ENCODE results near the gene BCAS3. TPM values are rescaled to one million over a fixed set of nuclear protein-coding genes. Genes with fewer than 3 reads are reported as not detected.

The BCAS3 gene
- total RNA-seq, 4 donors from 2014 or later: 18.2 to 60.6 (median 23.4) TPM

DNA sequence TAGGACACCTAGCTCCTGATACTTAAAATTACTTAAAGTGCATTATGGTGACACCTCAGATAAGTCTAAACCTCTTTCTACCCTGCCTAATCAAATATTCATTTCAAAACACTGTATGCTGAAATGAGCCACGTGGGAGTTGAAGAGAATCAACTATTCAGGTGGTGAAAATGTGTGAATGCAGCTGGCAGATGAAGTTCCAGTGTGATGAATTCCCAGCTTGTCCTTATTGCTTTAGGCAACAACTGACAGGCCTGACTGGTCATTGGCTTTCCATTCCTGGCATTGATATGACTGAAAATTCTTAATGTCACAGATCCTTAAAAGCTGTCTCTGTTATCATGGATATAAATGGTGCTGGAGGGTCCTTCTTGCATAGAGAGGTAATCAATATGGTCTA is 420.1 kb downstream of the BCAS3 start:
- H3K36me3 ChIP-seq: no peaks in the 10 kb centered on the region
- H3K27ac ChIP-seq: no peak overlapping the region
- peaks cover 0 to 9% of the 10 kb centered on the region in 2 donors for H3K4me1 ChIP-seq
- no peak for ATAC-seq
- H3K4me3 ChIP-seq: no peak overlapping the region
- no peaks in the 10 kb centered on the region for H3K27me3 ChIP-seq
- DNase-seq: no peak
- in situ Hi-C loops (cut with MboI; ENCODE audit: low sequenced_read_pairs in 4 of 4) (loop anchor here in 1 of 4 donors (10.0 kb wide), 1 partner anchor 47 kb away; no protein-coding TSS in a partner anchor), intact Hi-C loops (cut with DNase I; ENCODE audit: low total_unique reads) (no loop called here)
- TF ChIP-seq POLR2A (IDR thresholded peaks at IDR 0.05): no peak
- no peak for TF ChIP-seq CTCF (IDR thresholded peaks at IDR 0.05 in 4 of 5, conservative IDR thresholded peaks at IDR 0.05 in 1 of 5)
- no peaks in the 10 kb centered on the region for H3K9me3 ChIP-seq

- intact Hi-C loops (cut with DNase I; ENCODE audit: low total_unique reads): no loop called here
- Histone ChIP-seq H3K4me3 (no peak overlapping the region), H3K27ac (no peak overlapping the region), H3K36me3 (no peaks in the 10 kb centered on the region), H3K4me1 (peaks cover 0 to 5% of the 10 kb centered on the region in 2 donors), H3K27me3 (no peaks in the 10 kb centered on the region), H3K9me3 (no peaks in the 10 kb centered on the region)
- TF ChIP-seq CTCF (IDR thresholded peaks at IDR 0.05 in 4 of 5, conservative IDR thresholded peaks at IDR 0.05 in 1 of 5) (no peak), POLR2A (IDR thresholded peaks at IDR 0.05) (no peak)
- ATAC-seq (no peak), DNase-seq (no peak)
- in situ Hi-C loops (cut with MboI; ENCODE audit: low sequenced_read_pairs in 4 of 4): no loop called here
Measured at GRCh38 chr17:61106354-61106753, 428.7 kb downstream of the BCAS3 start.

- TF ChIP-seq POLR2A (IDR thresholded peaks at IDR 0.05) (no peak), CTCF (IDR thresholded peaks at IDR 0.05 in 4 of 5, conservative IDR thresholded peaks at IDR 0.05 in 1 of 5) (no peak)
- H3K4me3 ChIP-seq: no peak overlapping the region
- H3K4me1 ChIP-seq: no peaks in the 10 kb centered on the region
- H3K9me3 ChIP-seq: no peaks in the 10 kb centered on the region
- intact Hi-C loops (cut with DNase I; ENCODE audit: low total_unique reads) (no loop called here), in situ Hi-C loops (cut with MboI; ENCODE audit: low sequenced_read_pairs in 4 of 4) (no loop called here)
- no peaks in the 10 kb centered on the region for H3K27me3 ChIP-seq
- H3K27ac ChIP-seq: no peak overlapping the region
- DNase-seq: no peak
- ATAC-seq: no peak
- H3K36me3 ChIP-seq: no peaks in the 10 kb centered on the region
Measured at GRCh38 chr17:61116577-61116976, 438.9 kb downstream of the BCAS3 start.

GRCh38 chr17:61117983-61118382 is 440.3 kb downstream of the BCAS3 start:
- TF ChIP-seq POLR2A (IDR thresholded peaks at IDR 0.05): no peak
- no peak for TF ChIP-seq CTCF (IDR thresholded peaks at IDR 0.05 in 4 of 5, conservative IDR thresholded peaks at IDR 0.05 in 1 of 5)
- Histone ChIP-seq H3K36me3 (no peaks in the 10 kb centered on the region), H3K9me3 (no peaks in the 10 kb centered on the region), H3K27me3 (no peaks in the 10 kb centered on the region), H3K4me1 (no peaks in the 10 kb centered on the region), H3K27ac (no peak overlapping the region), H3K4me3 (no peak overlapping the region)
- in situ Hi-C loops (cut with MboI; ENCODE audit: low sequenced_read_pairs in 4 of 4) (no loop called here), intact Hi-C loops (cut with DNase I; ENCODE audit: low total_unique reads) (no loop called here)
- no peak for ATAC-seq
- DNase-seq: no peak

- ATAC-seq (no peak), DNase-seq (no peak)
- intact Hi-C loops (cut with DNase I; ENCODE audit: low total_unique reads) (no loop called here), in situ Hi-C loops (cut with MboI; ENCODE audit: low sequenced_read_pairs in 4 of 4) (no loop called here)
- Histone ChIP-seq H3K4me1 (no peaks in the 10 kb centered on the region), H3K4me3 (no peak overlapping the region), H3K36me3 (no peaks in the 10 kb centered on the region), H3K27me3 (no peaks in the 10 kb centered on the region), H3K9me3 (no peaks in the 10 kb centered on the region), H3K27ac (no peak overlapping the region)
- TF ChIP-seq POLR2A (IDR thresholded peaks at IDR 0.05) (no peak), CTCF (IDR thresholded peaks at IDR 0.05 in 4 of 5, conservative IDR thresholded peaks at IDR 0.05 in 1 of 5) (no peak)
Measured at GRCh38 chr17:61118871-61119270, 441.2 kb downstream of the BCAS3 start.
